HepG2 (cell line): ENCODE results near the gene PARN. TPM values are rescaled to one million over a fixed set of nuclear protein-coding genes. Genes with fewer than 3 reads are reported as not detected.

ENCODE experiments used
- ATAC-seq: fragments of 200-7000 bp; cut with Tn5 transposase; 3 replicates; pipeline ENCODE4 v1.9.1; 2020; ENCODE audit warnings: mild to moderate bottlenecking, moderate library complexity
- BruUV-seq: library from RNA; stranded (reverse); fragments of 400-500 nt; replicated peaks from 2 replicates; lab custom pipeline; 2021; lab: Mats Ljungman, UMichigan
- CTCF ChIA-PET: fragments of 300-600 bp; formaldehyde crosslinking; extraction: SDS; loops from one replicate; lab custom pipeline; 2021; ENCODE audit warnings: low total read pairs, inconsistent platforms, low intra/inter-chr PET ratio; lab: Yijun Ruan, JAX
- POLR2A ChIA-PET: fragments of 350-600 bp; sonication (Branson Sonifier 250); formaldehyde crosslinking; loops from one replicate; lab custom pipeline; 2020; ENCODE audit warnings: antibody characterized with exemption, inconsistent platforms; lab: Yijun Ruan, JAX
- DNase-seq: peaks from one replicate; pipeline ENCODE4 v3.0.0-alpha.2; 2015; ENCODE audit warnings: low spot score
- FAIRE-seq: peaks from 3 replicates; lab custom pipeline; 2011; peaks lifted over from hg19 to GRCh38; lab: Jason Lieb, UNC
- H2AFZ ChIP-seq: one replicate; pipeline ENCODE4 v1.6.1; 2011; ENCODE audit warnings: low read length, inconsistent platforms
- H3K27ac ChIP-seq: fragments of 300-600 bp; 3 replicates; pipeline ENCODE4 v1.8.0; 2011; ENCODE audit warnings: mixed run types, mild to moderate bottlenecking, mixed read lengths, low read length, inconsistent platforms; ENCODE audit not compliant: insufficient read depth; ENCODE audit errors: extremely low read length
- H3K27me3 ChIP-seq, 2 experiments: fragments of 200-600 bp in 1 of 2; 2 replicates in 1 of 2; 3 replicates in 1 of 2; pipeline versions ENCODE4 v1.6.0 to v1.8.0; 2011; ENCODE audit warnings: low read length in 2 of 2, mild to moderate bottlenecking in 2 of 2, moderate library complexity in 2 of 2, inconsistent platforms in 1 of 2; ENCODE audit not compliant: insufficient read depth in 2 of 2, control insufficient read depth in 1 of 2
- H3K36me3 ChIP-seq, 2 experiments: fragments of 200-600 bp in 1 of 2; replicated peaks in 1 of 2; 2 replicates in 1 of 2; 3 replicates in 1 of 2; pipeline versions ENCODE4 v1.5.1 to v1.8.0; 2011; ENCODE audit warnings: low read length in 2 of 2, inconsistent platforms in 1 of 2; ENCODE audit not compliant: insufficient read depth in 2 of 2, control insufficient read depth in 1 of 2
- H3K4me1 ChIP-seq: 2 replicates; pipeline ENCODE4 v1.5.1; 2012; ENCODE audit warnings: low read length, inconsistent platforms; ENCODE audit not compliant: insufficient read depth
- H3K4me2 ChIP-seq: 2 replicates; pipeline ENCODE4 v1.6.0; 2011; ENCODE audit warnings: low read depth, low read length, inconsistent platforms
- H3K4me3 ChIP-seq, 3 experiments: fragments of 200-600 bp in 1 of 3; sonication (generic), shearing (Covaris generic) in 1 of 3; replicated peaks in 1 of 3; 2 replicates each; pipeline ENCODE4 v1.5.1; 2011 to 2016; ENCODE audit warnings: low read length in 3 of 3, inconsistent platforms in 2 of 3, low read depth in 2 of 3, mild to moderate bottlenecking in 2 of 3, control low read depth in 1 of 3, mixed read lengths in 1 of 3; ENCODE audit not compliant: insufficient read depth in 1 of 3
- H3K79me2 ChIP-seq: one replicate; pipeline ENCODE4 v1.6.1; 2011; ENCODE audit warnings: low read length, inconsistent platforms; ENCODE audit not compliant: insufficient read depth
- H3K9ac ChIP-seq: 2 replicates; pipeline ENCODE4 v1.6.0; 2011; ENCODE audit warnings: mild to moderate bottlenecking, low read depth, low read length, inconsistent platforms; ENCODE audit not compliant: insufficient read depth
- H3K9me3 ChIP-seq: 2 replicates; pipeline ENCODE4 v1.5.1; 2012; ENCODE audit warnings: mild to moderate bottlenecking, low read length
- H4K20me1 ChIP-seq: 2 replicates; pipeline ENCODE4 v1.6.0; 2011; ENCODE audit warnings: inconsistent platforms, mild to moderate bottlenecking, low read length, moderate library complexity; ENCODE audit not compliant: insufficient read depth
- ATF2 ChIP-seq: sonication (generic); formaldehyde crosslinking; IDR thresholded peaks from 2 replicates; pipeline ENCODE4 v1.4.0; 2020; ENCODE audit warnings: missing genetic modification reagents
- ELK4 ChIP-seq: sonication (generic); formaldehyde crosslinking; IDR thresholded peaks from 2 replicates; pipeline ENCODE4 v1.9.0; 2021; ENCODE audit warnings: missing genetic modification reagents, borderline replicate concordance
- NR2C2 ChIP-seq: sonication (generic); formaldehyde crosslinking; IDR thresholded peaks from 2 replicates; pipeline ENCODE4 v1.4.0; 2020; ENCODE audit warnings: missing genetic modification reagents, mild to moderate bottlenecking, moderate library complexity, borderline replicate concordance
- SP2 ChIP-seq: sonication (generic); formaldehyde crosslinking; IDR thresholded peaks from 2 replicates; pipeline ENCODE4 v1.5.1; 2020; ENCODE audit warnings: mild to moderate bottlenecking, missing genetic modification reagents
- STAT5B ChIP-seq: sonication (generic); formaldehyde crosslinking; IDR thresholded peaks from 2 replicates; pipeline ENCODE4 v1.4.0; 2020; ENCODE audit warnings: missing genetic modification reagents
- ZNF891 ChIP-seq: sonication (generic); formaldehyde crosslinking; IDR thresholded peaks from 2 replicates; pipeline ENCODE4 v1.5.0; 2020; ENCODE audit warnings: mild to moderate bottlenecking, missing genetic modification reagents
- WGBS: methylation state at CpG from one replicate; pipeline ENCODE4 v1.1.6; 2017; ENCODE audit warnings: low lambda C conversion rate; 5-methylcytosine and 5-hydroxymethylcytosine counted together
- in situ Hi-C: cut with HindIII; loops from 2 replicates; pipeline ENCODE4 v1.10.0; 2017; ENCODE audit warnings: low pct_unique_long_range_greater_than_20kb; ENCODE audit not compliant: extremely low pct_ligation_motif_present
- intact Hi-C: fragments of 100-400 bp; cut with micrococcal nuclease; formaldehyde crosslinking; loops from one replicate; pipeline ENCODE4 v1.10.0; 2022; ENCODE audit not compliant: unreplicated experiment
- polyA plus RNA-seq, 8 experiments: library from polyadenylated mRNA; depleted of rRNA in 3 of 8; stranded (reverse) in 7 of 8; unstranded in 1 of 8; fragments of >200 nt; fragmentation: Illumina TruSeq in 4 of 8; extraction: Trizol in 4 of 8; gene quantifications; 2 replicates each; pipeline versions ENCODE4 v1.2.1 to v1.2.3, GENCODE V29; 2011 to 2016; ENCODE audit warnings: low read depth in 4 of 8, missing spikeins in 1 of 8, mixed read lengths in 1 of 8; ENCODE audit not compliant: insufficient read depth in 1 of 8
- total RNA-seq, 5 experiments: library from RNA; depleted of rRNA; stranded (reverse); fragments of >200 nt; fragmentation: Illumina TruSeq; extraction: Trizol; gene quantifications; 2 replicates each; pipeline ENCODE4 v1.2.3, GENCODE V29; 2016; ENCODE audit warnings: low read depth in 1 of 5

The PARN gene
- total and polyA plus RNA-seq, 2 of the 13 experiments (the other 11 are each of a cell fraction or from before 2014, with no cell fraction given) = 13.3 to 47.6 TPM

- 0 out of 2 replicates have a peak, but pooled peaks have one; percentile 16 for TF ChIP-seq ZNF891
- TF ChIP-seq, all 625 proteins: peak for 5
Measured at GRCh38 chr16:14669776-14670175, 39.7 kb upstream of the PARN start (continued).

- in situ Hi-C loops = no loop called here
- DNase-seq = no peak
- Histone ChIP-seq H2AFZ (no peak overlapping the region), H3K4me3 (no peak overlapping the region), H3K9ac (no peak overlapping the region), H3K36me3 (peaks cover 24 to 47% of the 10 kb centered on the region in 2 experiments), H3K4me1 (peaks cover 13% of the 10 kb centered on the region), H4K20me1 (no peaks in the 10 kb centered on the region), H3K9me3 (no peaks in the 10 kb centered on the region), H3K27ac (no peak overlapping the region), H3K4me2 (no peak overlapping the region), H3K27me3 (no peaks in the 10 kb centered on the region), H3K79me2 (no peaks in the 10 kb centered on the region)
- BruUV-seq = TSS peak; percentile 35
- WGBS = 95% methylated on average over 7 of the region's 7 CpGs
- ATAC-seq = no peak
- TF ChIP-seq SP2 (CRISPR knock-in tag) = no peak
- TF ChIP-seq STAT5B (CRISPR knock-in tag) = no peak
- TF ChIP-seq ELK4 (CRISPR knock-in tag) = no peak
- TF ChIP-seq NR2C2 = no peak
- TF ChIP-seq ATF2 = no peak
- intact Hi-C loops = no loop called here
- POLR2A ChIA-PET = no interaction called here
- CTCF ChIA-PET = no interaction called here
- FAIRE-seq = no peak
Measured at GRCh38 chr16:14668556-14669223, 38.6 kb upstream of the PARN start.
